GM19467 (cell line): Measurements from ENCODE around the gene MYO3A.

Experiments used
- ATAC-seq: cut with Tn5 transposase; IDR thresholded peaks from one replicate; pipeline ENCODE4 v1.9.1; 2021; ENCODE audit warnings: mild to moderate bottlenecking, moderate library complexity; ENCODE audit not compliant: unreplicated experiment

Gene MYO3A

GRCh38 chr10:26211781-26212444, 277.9 kb downstream of the MYO3A start:
- no peak for ATAC-seq

- ATAC-seq, result no peak
These were observed 278.5 kb downstream of the MYO3A start for GRCh38 chr10:26212511-26212910.

GRCh38 chr10:26213157-26213800, 279.2 kb downstream of the MYO3A start:
- no peak for ATAC-seq

DNA sequence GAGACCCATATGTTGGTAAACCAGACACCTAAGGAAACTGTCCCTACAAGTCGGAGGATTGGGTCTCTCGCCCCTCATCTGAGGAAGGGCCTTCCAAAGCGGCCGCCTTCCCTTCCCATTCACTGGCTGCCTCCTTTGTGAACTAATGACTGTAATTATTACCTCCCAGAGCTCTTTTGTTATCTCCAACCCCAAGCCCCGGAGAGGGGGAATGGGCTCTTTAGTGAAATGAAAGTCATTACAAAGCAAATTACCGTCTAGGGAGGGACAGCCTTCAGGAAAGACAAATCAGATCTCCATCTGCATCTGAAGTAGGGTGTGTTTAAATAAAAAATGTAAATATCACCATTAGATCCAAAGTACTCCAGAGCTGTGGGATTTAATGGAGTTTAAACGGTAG, 280.0 kb downstream of the MYO3A start:
- ATAC-seq, result no peak

- ATAC-seq, result no peak
These were observed 280.7 kb downstream of the MYO3A start for GRCh38 chr10:26214551-26215395.

- ATAC-seq, result no peak
These were observed 281.4 kb downstream of the MYO3A start for GRCh38 chr10:26215396-26215934.

DNA sequence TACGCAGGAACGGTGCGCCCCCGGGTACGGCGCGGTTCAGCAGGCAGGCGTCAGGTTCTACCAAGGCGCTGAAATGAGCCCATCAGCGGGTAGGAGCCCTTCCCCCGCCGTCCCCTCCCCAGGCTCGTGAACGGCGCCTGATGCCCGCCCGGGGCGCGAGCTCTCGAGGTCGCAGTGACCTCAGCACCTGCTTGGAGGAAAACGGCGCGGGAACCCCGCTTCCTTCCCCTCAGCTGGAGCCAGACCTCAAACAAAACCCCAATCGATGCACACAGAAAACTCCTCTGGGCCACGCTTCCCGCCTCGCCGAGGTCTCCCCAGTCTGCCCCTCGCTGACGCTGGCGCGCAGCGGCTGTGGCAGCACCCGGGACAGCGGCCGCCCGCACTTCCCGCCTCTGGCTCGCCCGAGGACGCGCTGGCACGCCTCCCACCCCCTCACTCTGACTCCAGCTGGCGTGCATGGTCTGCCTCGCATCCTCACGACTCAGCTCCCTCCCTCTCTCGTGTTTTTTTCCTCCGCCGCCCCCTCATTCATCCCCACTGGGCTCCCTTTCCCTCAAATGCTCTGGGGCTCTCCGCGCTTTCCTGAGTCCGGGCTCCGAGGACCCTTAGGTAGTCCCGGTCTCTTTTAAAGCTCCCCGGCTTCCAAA, 282.0 kb downstream of the MYO3A start:
- ATAC-seq, result no peak

- ATAC-seq, result no peak
These were observed 282.8 kb downstream of the MYO3A start, which contains the start of gene GAD2 for GRCh38 chr10:26216585-26217395. TSS of gene GAD2 (plus strand) at chr10:26216774. CDS start at chr10:26216810, 36 bp downstream.

DNA sequence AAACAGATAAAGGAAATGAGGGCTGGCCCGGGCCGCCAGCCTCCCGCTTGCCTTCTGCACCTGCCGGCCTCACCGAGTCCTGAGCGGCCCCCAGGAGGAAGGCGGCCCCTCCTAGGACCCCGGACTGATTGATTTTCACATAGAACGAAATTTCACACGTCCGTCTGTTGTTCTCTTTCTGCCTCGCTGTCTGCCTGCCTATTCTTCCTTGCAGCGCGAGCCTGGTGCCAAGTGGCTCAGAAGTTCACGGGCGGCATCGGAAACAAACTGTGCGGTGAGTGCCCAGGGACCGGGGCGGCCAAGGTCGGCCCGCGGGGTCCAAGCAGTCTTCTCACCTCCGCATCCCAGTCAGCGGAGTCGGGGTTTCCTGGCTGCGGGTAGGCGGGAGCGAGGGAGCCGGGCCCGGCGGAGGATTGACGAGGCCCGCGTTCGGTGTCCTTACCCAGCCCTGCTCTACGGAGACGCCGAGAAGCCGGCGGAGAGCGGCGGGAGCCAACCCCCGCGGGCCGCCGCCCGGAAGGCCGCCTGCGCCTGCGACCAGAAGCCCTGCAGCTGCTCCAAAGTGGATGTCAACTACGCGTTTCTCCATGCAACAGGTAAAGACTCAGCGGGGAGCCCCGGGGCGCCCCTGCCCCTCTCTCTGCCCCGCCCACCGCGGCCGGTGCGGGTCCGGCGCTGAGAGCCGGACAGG, 283.5 kb downstream of the MYO3A start:
- no peak for ATAC-seq

DNA sequence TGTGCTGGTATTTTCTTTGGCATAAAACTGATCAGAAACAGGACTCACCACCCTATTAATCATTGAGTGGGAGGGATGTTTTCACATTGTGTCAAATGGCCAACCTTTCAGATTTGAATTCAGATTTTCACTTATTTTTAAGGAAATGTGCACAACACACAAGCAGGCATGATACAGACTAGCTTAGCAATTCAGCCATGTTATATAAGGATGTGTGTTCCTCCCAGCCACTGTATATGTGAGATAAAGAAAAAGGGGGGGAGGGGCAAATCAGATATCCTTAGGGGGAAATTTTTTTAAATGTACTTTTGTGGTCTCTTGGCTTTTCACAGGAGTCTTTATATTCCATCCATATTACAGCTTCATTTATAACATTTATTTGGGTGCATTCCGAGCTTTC, 285.6 kb downstream of the MYO3A start:
- ATAC-seq, result no peak

GRCh38 chr10:26220901-26221300, 286.9 kb downstream of the MYO3A start:
- no peak for ATAC-seq

- ATAC-seq, result no peak
These were observed 287.5 kb downstream of the MYO3A start for GRCh38 chr10:26221541-26221940.

DNA sequence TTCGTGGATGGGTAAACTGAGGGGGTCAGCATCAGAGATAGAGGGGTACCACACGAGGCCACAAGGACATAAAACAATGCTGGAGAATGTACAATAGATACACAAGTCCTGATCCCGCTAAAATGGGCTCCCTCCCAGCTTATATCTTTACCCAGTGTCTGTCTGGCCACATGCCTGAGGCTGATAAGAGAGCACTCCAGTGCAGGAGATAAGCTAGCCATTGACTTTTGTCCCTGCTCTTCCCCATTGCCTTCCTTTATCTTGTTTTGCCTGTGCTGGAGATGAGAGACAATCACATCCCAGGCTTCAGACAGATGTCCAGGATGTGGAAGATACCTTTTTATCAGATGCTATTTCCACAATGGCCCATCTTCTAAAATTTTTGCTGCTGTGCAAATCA, 288.5 kb downstream of the MYO3A start:
- no peak for ATAC-seq

DNA sequence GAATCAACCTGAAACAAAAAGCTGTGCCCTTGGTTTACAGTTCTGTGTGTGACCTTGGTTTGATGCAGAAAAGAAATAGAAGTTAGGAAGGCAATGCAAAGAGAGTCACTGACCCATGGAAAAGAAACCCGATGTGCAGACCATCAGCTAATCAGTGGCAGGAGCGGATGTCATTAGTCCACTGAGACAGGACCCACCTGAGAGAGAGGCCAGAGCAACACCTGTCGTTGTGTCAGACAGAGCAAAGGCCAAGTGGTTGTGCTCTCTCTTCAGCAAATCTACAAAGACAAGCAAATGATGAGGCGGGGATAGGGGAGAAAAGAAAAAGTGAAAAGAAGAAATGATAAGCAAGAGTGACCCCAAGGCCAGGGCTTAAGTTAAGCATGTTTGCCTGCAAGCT, 291.3 kb downstream of the MYO3A start:
- no peak for ATAC-seq

DNA sequence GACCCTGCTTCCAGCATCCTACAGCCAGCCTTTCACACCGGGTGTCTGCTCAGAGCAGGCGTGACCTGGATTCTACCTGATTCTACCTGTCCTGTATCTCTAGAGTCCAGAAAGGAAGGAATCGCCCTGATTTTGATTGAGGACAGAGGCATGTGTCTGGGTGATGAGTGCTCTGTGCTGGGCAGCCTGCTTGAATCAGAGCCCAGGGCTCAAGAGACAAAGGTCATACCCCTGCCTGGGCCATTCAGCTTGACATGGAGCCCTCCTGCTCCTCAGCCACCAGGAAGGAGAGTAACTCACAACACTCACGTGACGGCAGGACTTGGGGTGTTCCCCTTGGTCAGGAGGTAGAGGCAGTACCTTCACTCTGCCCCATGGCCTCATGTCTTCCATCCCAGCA, 293.8 kb downstream of the MYO3A start:
- ATAC-seq, result no peak

DNA sequence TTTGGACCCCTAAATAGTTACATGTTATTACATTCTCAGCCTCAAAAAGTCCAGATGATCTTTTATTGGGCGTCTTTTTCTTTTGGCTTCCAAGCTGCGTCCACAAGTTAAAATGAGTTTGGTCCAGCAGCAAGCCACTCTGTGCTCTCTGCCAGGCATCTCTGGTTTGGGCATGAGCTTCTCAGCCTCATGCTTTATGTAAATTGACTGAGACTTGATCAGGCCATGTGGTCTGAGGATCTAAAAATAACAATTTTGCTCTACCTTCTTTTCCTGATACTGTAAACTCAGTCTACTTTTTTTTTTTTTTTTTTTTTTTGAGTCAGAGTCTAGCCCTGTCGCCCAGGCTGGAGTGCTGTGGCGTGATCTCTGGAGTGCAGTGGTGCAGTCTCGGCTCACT, 298.1 kb downstream of the MYO3A start:
- no peak for ATAC-seq

GRCh38 chr10:26235761-26236160, 301.7 kb downstream of the MYO3A start:
- no peak for ATAC-seq

- no peak for ATAC-seq
These were observed 304.3 kb downstream of the MYO3A start for GRCh38 chr10:26238378-26238777.

DNA sequence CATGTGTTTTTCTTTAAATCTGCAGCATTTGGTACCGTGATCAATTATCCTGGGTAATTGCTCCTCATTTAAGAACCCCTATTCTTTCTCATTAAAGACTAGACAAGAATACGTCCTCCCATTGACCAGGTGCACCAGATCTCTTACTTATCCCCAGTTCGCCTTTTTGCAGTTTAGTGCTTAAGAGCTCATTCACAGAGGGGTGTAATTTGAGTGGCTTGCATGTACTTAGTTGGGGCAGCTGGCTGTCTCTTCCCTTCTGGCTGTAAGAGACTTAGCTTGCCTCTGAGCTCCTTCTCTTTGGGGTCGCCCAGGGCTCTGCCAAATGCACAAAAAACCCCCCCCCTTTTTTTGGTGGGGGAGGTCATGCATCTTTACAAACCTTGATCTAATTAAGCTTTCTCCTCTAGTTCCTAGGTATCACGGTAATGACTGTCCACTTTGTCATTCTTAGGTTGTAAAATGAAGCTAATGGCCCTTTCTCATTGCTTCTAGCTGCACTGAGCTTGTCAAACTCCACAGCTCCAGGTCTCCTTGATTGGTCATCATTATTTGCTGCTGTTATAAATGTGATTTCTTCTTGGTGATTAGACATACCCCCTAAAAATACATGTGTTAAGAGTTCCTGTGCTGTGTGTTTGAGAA, 308.8 kb downstream of the MYO3A start:
- no peak for ATAC-seq
